GM23248 (cell line): ENCODE data around the gene TNFSF13. TPM values are rescaled to one million over a fixed set of nuclear protein-coding genes. Genes with fewer than 3 reads are reported as not detected.
"Not testable (repeated sequence)": the region's sequence is repeated elsewhere in the genome, so short reads cannot be mapped to it uniquely, and the experiment has no call there.

Source experiments
- DNase-seq: peaks from one replicate; pipeline ENCODE4 v3.0.0-alpha.2; 2015
- H2AFZ ChIP-seq: fragments of 200-600 bp; sonication (generic); 2 replicates; pipeline ENCODE4 v1.6.1; 2016; ENCODE audit warnings: antibody characterized with exemption
- H3F3A ChIP-seq: fragments of 200-600 bp; sonication (generic); 2 replicates; pipeline ENCODE4 v1.6.1; 2016; ENCODE audit warnings: mild to moderate bottlenecking, antibody characterized with exemption, mixed run types; ENCODE audit not compliant: insufficient read depth
- H3K27ac ChIP-seq: fragments of 200-600 bp; sonication (generic); 2 replicates; pipeline ENCODE4 v1.5.1; 2016; ENCODE audit warnings: mild to moderate bottlenecking
- H3K27me3 ChIP-seq: fragments of 200-600 bp; sonication (generic); replicated peaks from 2 replicates; pipeline ENCODE4 v1.6.1; 2016; ENCODE audit warnings: mild to moderate bottlenecking; ENCODE audit not compliant: insufficient read depth
- H3K36me3 ChIP-seq: fragments of 200-600 bp; sonication (generic); 2 replicates; pipeline ENCODE4 v1.6.1; 2016; ENCODE audit warnings: low read depth, mild to moderate bottlenecking
- H3K4me1 ChIP-seq: fragments of 200-600 bp; sonication (generic); 2 replicates; pipeline ENCODE4 v1.6.1; 2016; ENCODE audit warnings: mild to moderate bottlenecking; ENCODE audit not compliant: insufficient read depth
- H3K4me2 ChIP-seq: fragments of 200-600 bp; sonication (generic); one replicate; pipeline ENCODE4 v1.6.1; 2016; ENCODE audit warnings: mild to moderate bottlenecking; ENCODE audit not compliant: unreplicated experiment
- H3K4me3 ChIP-seq: fragments of 200-600 bp; sonication (generic); 2 replicates; pipeline ENCODE4 v1.5.1; 2016; ENCODE audit warnings: mild to moderate bottlenecking
- H3K79me2 ChIP-seq: fragments of 200-600 bp; sonication (generic); 2 replicates; pipeline ENCODE4 v1.6.1; 2016; ENCODE audit warnings: mild to moderate bottlenecking; ENCODE audit not compliant: insufficient read depth
- H3K9ac ChIP-seq: fragments of 200-600 bp; sonication (generic); 2 replicates; pipeline ENCODE4 v1.6.1; 2016; ENCODE audit warnings: mild to moderate bottlenecking
- H3K9me2 ChIP-seq: fragments of 200-600 bp; sonication (generic); 2 replicates; pipeline ENCODE4 v1.6.1; 2016; ENCODE audit warnings: mixed run types, mild to moderate bottlenecking, moderate library complexity; ENCODE audit not compliant: insufficient read depth
- H3K9me3 ChIP-seq: fragments of 200-600 bp; sonication (generic); one replicate; pipeline ENCODE4 v1.6.1; 2017; ENCODE audit warnings: low read depth
- H4K20me1 ChIP-seq: fragments of 200-600 bp; sonication (generic); 2 replicates; pipeline ENCODE4 v1.6.0; 2016; ENCODE audit not compliant: insufficient read depth
- EZH2 ChIP-seq: fragments of 200-600 bp; sonication (generic); IDR thresholded peaks from 2 replicates; pipeline ENCODE4 v1.6.1; 2018; ENCODE audit warnings: antibody characterized with exemption, mild to moderate bottlenecking; ENCODE audit not compliant: insufficient read depth, poor library complexity, severe bottlenecking
- EZH2phosphoT487 ChIP-seq: fragments of 200-600 bp; sonication (generic); IDR thresholded peaks from 2 replicates; pipeline ENCODE4 v1.6.1; 2018; ENCODE audit warnings: antibody characterized with exemption, moderate library complexity, mild to moderate bottlenecking, low read depth; ENCODE audit not compliant: insufficient read depth
- WGBS, 2 experiments: methylation state at CpG; one replicate each; pipeline ENCODE4 v1.1.6; 2015 to 2017; ENCODE audit warnings: low lambda C conversion rate in 2 of 2, low coverage in 1 of 2; ENCODE audit errors: missing lambda C conversion rate in 2 of 2; 5-methylcytosine and 5-hydroxymethylcytosine counted together
- in situ Hi-C: fragments of 300-500 bp; cut with MboI; formaldehyde crosslinking; loops from 2 replicates; pipeline ENCODE4 v1.15.0; 2020
- polyA plus RNA-seq: library from polyadenylated mRNA; unstranded; fragments of >200 nt; fragmentation: Nextera tagmentation; extraction: Ambion mirVana; gene quantifications from 2 replicates; pipeline ENCODE4 v1.2.1, GENCODE V29; 2016
- total RNA-seq: library from RNA; depleted of rRNA; stranded (reverse); fragments of >200 nt; shearing (Covaris generic); gene quantifications from 2 replicates; pipeline ENCODE4 v1.2.3, GENCODE V29; 2014

The TNFSF13 gene
- total and polyA plus RNA-seq, 2 experiments from 2014 or later: 1.4 TPM; not detected in 1

- Histone ChIP-seq H2AFZ (no peak overlapping the region), H3K9me2 (no peaks in the 10 kb centered on the region), H3K27me3 (no peaks in the 10 kb centered on the region), H3K4me1 (peaks cover 34% of the 10 kb centered on the region), H3K36me3 (peaks cover 42% of the 10 kb centered on the region), H3K79me2 (no peaks in the 10 kb centered on the region; the same call in 1 of the 2 replicates), H4K20me1 (no peaks in the 10 kb centered on the region), H3K4me3 (no peak overlapping the region), H3K4me2 (no peak overlapping the region), H3K9me3 (no peaks in the 10 kb centered on the region), H3F3A (peaks cover 38% of the 10 kb centered on the region), H3K9ac (no peak overlapping the region), H3K27ac (no peak overlapping the region)
- in situ Hi-C loops: no loop called here
- DNase-seq: no peak
- TF ChIP-seq EZH2 (no peak), EZH2phosphoT487 (no peak)
- 88% methylated on average over 5 of the region's 5 CpGs for WGBS, 2 experiments
Measured at GRCh38 chr17:7591596-7591995, 33.0 kb downstream of the TNFSF13 start.

GRCh38 chr17:7592422-7593021 lies 34.0 kb downstream of the TNFSF13 start:
- DNase-seq: no peak
- Histone ChIP-seq H3F3A (peaks cover 31% of the 10 kb centered on the region), H3K27me3 (no peaks in the 10 kb centered on the region), H3K36me3 (peaks cover 50% of the 10 kb centered on the region), H3K4me1 (peaks cover 28% of the 10 kb centered on the region), H3K27ac (no peak overlapping the region), H3K79me2 (no peaks in the 10 kb centered on the region; the same call in none of the 2 replicates), H4K20me1 (no peaks in the 10 kb centered on the region), H3K9ac (no peak overlapping the region), H3K9me2 (no peaks in the 10 kb centered on the region), H3K4me3 (no peak overlapping the region), H2AFZ (no peak overlapping the region), H3K4me2 (no peak overlapping the region), H3K9me3 (no peaks in the 10 kb centered on the region)
- 90 to 91% methylated on average over 22 to 23 of the region's 23 CpGs for WGBS, 2 experiments
- TF ChIP-seq EZH2phosphoT487 (no peak), EZH2 (no peak)
- in situ Hi-C loops: no loop called here

DNA sequence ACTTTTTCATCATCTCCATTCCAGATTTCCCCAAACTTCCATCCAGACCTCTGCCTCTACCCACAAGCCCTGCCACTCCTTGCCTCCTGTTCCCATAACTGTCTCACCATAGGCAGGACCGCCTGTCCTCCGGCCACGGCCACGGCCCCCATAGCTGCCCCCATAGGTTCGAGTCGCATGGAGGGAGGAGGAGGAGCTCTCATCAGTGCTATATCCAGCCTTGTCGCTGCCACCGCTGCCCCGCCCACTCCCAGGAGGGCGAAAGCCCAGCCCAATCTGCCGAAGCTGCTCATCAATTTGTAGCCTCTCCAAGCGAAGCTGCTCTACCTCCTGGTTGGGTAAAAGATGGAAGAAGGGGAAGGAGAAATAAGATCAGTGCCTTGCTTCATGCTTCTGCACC lies 34.7 kb downstream of the TNFSF13 start:
- TF ChIP-seq EZH2 (no peak), EZH2phosphoT487 (no peak)
- in situ Hi-C loops: no loop called here
- DNase-seq: no peak

GRCh38 chr17:7597561-7597960 lies 39.0 kb downstream of the TNFSF13 start:
- H3K4me1 ChIP-seq, H3K27me3 ChIP-seq, H3K9ac ChIP-seq, H3K27ac ChIP-seq, H4K20me1 ChIP-seq, H3K4me3 ChIP-seq, H2AFZ ChIP-seq, H3K4me2 ChIP-seq, H3K9me3 ChIP-seq, H3K9me2 ChIP-seq, DNase-seq, in situ Hi-C loops: not testable (repeated sequence)
- peaks cover 15% of the 10 kb centered on the region for H3F3A ChIP-seq
- H3K36me3 ChIP-seq: peaks cover 74% of the 10 kb centered on the region
- 97 to 98% methylated on average over 5 of the region's 5 CpGs for WGBS, 2 experiments
- peaks cover 11% of the 10 kb centered on the region for H3K79me2 ChIP-seq

More for the DNA sequence above, 34.7 kb downstream of the TNFSF13 start:
- peaks cover 23% of the 10 kb centered on the region for H3F3A ChIP-seq
- no peaks in the 10 kb centered on the region for H3K27me3 ChIP-seq
- no peak overlapping the region for H2AFZ ChIP-seq
- H3K27ac ChIP-seq: no peak overlapping the region
- WGBS, 2 experiments: 77 to 78% methylated on average over 12 of the region's 12 CpGs
- peaks cover 53% of the 10 kb centered on the region for H3K36me3 ChIP-seq
- peaks cover 20% of the 10 kb centered on the region for H3K4me1 ChIP-seq
- no peaks in the 10 kb centered on the region for H3K9me3 ChIP-seq
- H3K79me2 ChIP-seq: no peaks in the 10 kb centered on the region; the same call in none of the 2 replicates
- no peak overlapping the region for H3K4me3 ChIP-seq
- H3K9me2 ChIP-seq: no peaks in the 10 kb centered on the region
- no peak overlapping the region for H3K4me2 ChIP-seq
- no peaks in the 10 kb centered on the region for H4K20me1 ChIP-seq
- no peak overlapping the region for H3K9ac ChIP-seq

DNA sequence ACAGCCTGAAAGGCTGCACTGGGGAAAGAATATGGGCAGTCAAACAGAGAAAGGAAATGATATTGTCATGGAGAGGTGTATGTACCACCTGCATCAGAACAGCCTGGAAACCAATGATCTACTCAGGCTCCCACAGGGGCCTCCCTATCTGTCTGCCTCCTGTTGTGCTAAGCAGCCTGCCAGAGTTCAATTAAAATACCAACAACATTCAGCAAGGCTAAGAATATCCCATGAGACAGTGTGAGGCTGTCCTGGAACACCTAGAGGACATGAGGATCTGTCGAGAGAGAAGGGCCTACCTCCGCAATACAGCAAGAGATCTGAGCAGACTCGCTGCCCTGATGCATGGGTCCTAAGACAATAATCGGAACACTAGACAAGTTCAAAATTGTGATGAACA lies 47.7 kb downstream of the TNFSF13 start:
- Histone ChIP-seq H3K27ac (no peak overlapping the region), H3K9me2 (no peaks in the 10 kb centered on the region), H3K4me1 (peaks cover under 1% of the 10 kb centered on the region; the same call in 1 of the 2 replicates), H3K4me2 (no peak overlapping the region), H3K36me3 (peaks cover 26% of the 10 kb centered on the region; the same call in 1 of the 2 replicates), H3K27me3 (no peaks in the 10 kb centered on the region), H3K9ac (no peak overlapping the region), H4K20me1 (no peaks in the 10 kb centered on the region; the same call in 1 of the 2 replicates), H3K9me3 (no peaks in the 10 kb centered on the region), H3K79me2 (peaks cover 63% of the 10 kb centered on the region), H3K4me3 (no peak overlapping the region), H3F3A (no peaks in the 10 kb centered on the region), H2AFZ (no peak overlapping the region)
- 98 to 99% methylated on average over 4 of the region's 4 CpGs for WGBS, 2 experiments
- no peak for DNase-seq
- in situ Hi-C loops: no loop called here
- TF ChIP-seq EZH2phosphoT487: no peak
- TF ChIP-seq EZH2: no peak
